Measurements from ENCODE around the gene DTX3L.

DNA sequence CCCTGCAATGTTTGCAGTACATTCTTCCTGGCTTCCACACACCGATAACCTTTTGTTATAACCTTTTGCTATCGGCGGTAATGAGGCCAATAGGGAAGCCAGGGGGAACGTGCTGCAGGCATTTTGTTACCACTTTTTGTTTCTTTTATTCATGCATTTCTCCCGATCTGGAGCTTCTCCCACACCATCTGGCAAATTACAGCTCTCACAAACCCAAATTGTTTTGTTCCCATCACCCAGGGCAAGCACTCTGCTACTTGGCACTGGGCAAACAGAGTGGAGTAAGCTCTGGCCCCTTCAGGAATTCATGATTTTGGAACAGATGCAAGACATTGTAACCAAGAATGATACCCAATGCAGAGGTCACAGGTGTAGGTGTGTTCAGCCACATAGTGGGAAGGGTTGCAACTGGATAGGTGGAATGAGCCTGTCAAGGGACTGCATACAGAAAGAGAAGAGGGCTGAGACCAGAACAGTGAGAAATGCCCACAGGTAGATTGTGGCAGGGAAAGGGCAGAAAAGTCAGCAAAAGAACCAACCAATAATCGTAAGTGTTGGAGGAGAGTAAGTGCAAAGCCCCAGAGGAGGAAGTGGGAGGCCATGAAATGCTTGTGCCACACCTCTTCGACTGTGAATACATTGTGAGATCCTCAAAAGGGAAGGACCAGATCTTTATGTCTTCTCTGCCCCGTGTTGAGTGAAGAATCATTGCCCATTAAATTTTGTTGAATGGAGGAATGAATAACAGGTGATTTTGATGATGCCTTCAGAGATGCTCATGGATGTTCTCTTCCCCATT is 59.1 kb downstream of the DTX3L start:
- TF ChIP-seq EZH2phosphoT487 (IDR thresholded peaks at IDR 0.05; ENCODE audit: borderline replicate concordance, low read length): no peak
- TF ChIP-seq, protein P1, sequence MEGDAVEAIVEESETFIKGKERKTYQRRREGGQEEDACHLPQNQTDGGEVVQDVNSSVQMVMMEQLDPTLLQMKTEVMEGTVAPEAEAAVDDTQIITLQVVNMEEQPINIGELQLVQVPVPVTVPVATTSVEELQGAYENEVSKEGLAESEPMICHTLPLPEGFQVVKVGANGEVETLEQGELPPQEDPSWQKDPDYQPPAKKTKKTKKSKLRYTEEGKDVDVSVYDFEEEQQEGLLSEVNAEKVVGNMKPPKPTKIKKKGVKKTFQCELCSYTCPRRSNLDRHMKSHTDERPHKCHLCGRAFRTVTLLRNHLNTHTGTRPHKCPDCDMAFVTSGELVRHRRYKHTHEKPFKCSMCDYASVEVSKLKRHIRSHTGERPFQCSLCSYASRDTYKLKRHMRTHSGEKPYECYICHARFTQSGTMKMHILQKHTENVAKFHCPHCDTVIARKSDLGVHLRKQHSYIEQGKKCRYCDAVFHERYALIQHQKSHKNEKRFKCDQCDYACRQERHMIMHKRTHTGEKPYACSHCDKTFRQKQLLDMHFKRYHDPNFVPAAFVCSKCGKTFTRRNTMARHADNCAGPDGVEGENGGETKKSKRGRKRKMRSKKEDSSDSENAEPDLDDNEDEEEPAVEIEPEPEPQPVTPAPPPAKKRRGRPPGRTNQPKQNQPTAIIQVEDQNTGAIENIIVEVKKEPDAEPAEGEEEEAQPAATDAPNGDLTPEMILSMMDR (conservative IDR thresholded peaks at IDR 0.05; ENCODE audit: low read depth, low read length): no peak

Measured in PC-3 (cell line).